HepG2 (cell line): ENCODE measurements around the gene GRK5. TPM values are rescaled to one million over a fixed set of nuclear protein-coding genes. Genes with fewer than 3 reads are reported as not detected.

Source experiments
- ATAC-seq: fragments of 200-7000 bp; cut with Tn5 transposase; 3 replicates; pipeline ENCODE4 v1.9.1; 2020; ENCODE audit warnings: mild to moderate bottlenecking, moderate library complexity
- BruUV-seq: library from RNA; stranded (reverse); fragments of 400-500 nt; replicated peaks from 2 replicates; lab custom pipeline; 2021; lab: Mats Ljungman, UMichigan
- CTCF ChIA-PET: fragments of 300-600 bp; formaldehyde crosslinking; extraction: SDS; loops from one replicate; lab custom pipeline; 2021; ENCODE audit warnings: low total read pairs, inconsistent platforms, low intra/inter-chr PET ratio; lab: Yijun Ruan, JAX
- POLR2A ChIA-PET: fragments of 350-600 bp; sonication (Branson Sonifier 250); formaldehyde crosslinking; loops from one replicate; lab custom pipeline; 2020; ENCODE audit warnings: antibody characterized with exemption, inconsistent platforms; lab: Yijun Ruan, JAX
- DNase-seq: peaks from one replicate; pipeline ENCODE4 v3.0.0-alpha.2; 2015; ENCODE audit warnings: low spot score
- FAIRE-seq: peaks from 3 replicates; lab custom pipeline; 2011; peaks lifted over from hg19 to GRCh38; lab: Jason Lieb, UNC
- H2AFZ ChIP-seq: one replicate; pipeline ENCODE4 v1.6.1; 2011; ENCODE audit warnings: low read length, inconsistent platforms
- H3K27ac ChIP-seq: fragments of 300-600 bp; 3 replicates; pipeline ENCODE4 v1.8.0; 2011; ENCODE audit warnings: mixed run types, mild to moderate bottlenecking, mixed read lengths, low read length, inconsistent platforms; ENCODE audit not compliant: insufficient read depth; ENCODE audit errors: extremely low read length
- H3K27me3 ChIP-seq, 2 experiments: fragments of 200-600 bp in 1 of 2; 2 replicates in 1 of 2; 3 replicates in 1 of 2; pipeline versions ENCODE4 v1.6.0 to v1.8.0; 2011; ENCODE audit warnings: low read length in 2 of 2, mild to moderate bottlenecking in 2 of 2, moderate library complexity in 2 of 2, inconsistent platforms in 1 of 2; ENCODE audit not compliant: insufficient read depth in 2 of 2, control insufficient read depth in 1 of 2
- H3K36me3 ChIP-seq, 2 experiments: fragments of 200-600 bp in 1 of 2; replicated peaks in 1 of 2; 2 replicates in 1 of 2; 3 replicates in 1 of 2; pipeline versions ENCODE4 v1.5.1 to v1.8.0; 2011; ENCODE audit warnings: low read length in 2 of 2, inconsistent platforms in 1 of 2; ENCODE audit not compliant: insufficient read depth in 2 of 2, control insufficient read depth in 1 of 2
- H3K4me1 ChIP-seq: 2 replicates; pipeline ENCODE4 v1.5.1; 2012; ENCODE audit warnings: low read length, inconsistent platforms; ENCODE audit not compliant: insufficient read depth
- H3K4me2 ChIP-seq: 2 replicates; pipeline ENCODE4 v1.6.0; 2011; ENCODE audit warnings: low read depth, low read length, inconsistent platforms
- H3K4me3 ChIP-seq, 3 experiments: fragments of 200-600 bp in 1 of 3; sonication (generic), shearing (Covaris generic) in 1 of 3; replicated peaks in 1 of 3; 2 replicates each; pipeline ENCODE4 v1.5.1; 2011 to 2016; ENCODE audit warnings: low read length in 3 of 3, inconsistent platforms in 2 of 3, low read depth in 2 of 3, mild to moderate bottlenecking in 2 of 3, control low read depth in 1 of 3, mixed read lengths in 1 of 3; ENCODE audit not compliant: insufficient read depth in 1 of 3
- H3K79me2 ChIP-seq: one replicate; pipeline ENCODE4 v1.6.1; 2011; ENCODE audit warnings: low read length, inconsistent platforms; ENCODE audit not compliant: insufficient read depth
- H3K9ac ChIP-seq: 2 replicates; pipeline ENCODE4 v1.6.0; 2011; ENCODE audit warnings: mild to moderate bottlenecking, low read depth, low read length, inconsistent platforms; ENCODE audit not compliant: insufficient read depth
- H3K9me3 ChIP-seq: 2 replicates; pipeline ENCODE4 v1.5.1; 2012; ENCODE audit warnings: mild to moderate bottlenecking, low read length
- H4K20me1 ChIP-seq: 2 replicates; pipeline ENCODE4 v1.6.0; 2011; ENCODE audit warnings: inconsistent platforms, mild to moderate bottlenecking, low read length, moderate library complexity; ENCODE audit not compliant: insufficient read depth
- FOSL1 ChIP-seq: sonication (generic); formaldehyde crosslinking; IDR thresholded peaks from 2 replicates; pipeline ENCODE4 v1.9.0; 2021; ENCODE audit warnings: missing genetic modification reagents, borderline replicate concordance
- HOXA9 ChIP-seq: sonication (generic); formaldehyde crosslinking; IDR thresholded peaks from 2 replicates; pipeline ENCODE4 v1.8.1; 2022; ENCODE audit warnings: missing genetic modification reagents, mild to moderate bottlenecking, moderate library complexity, borderline replicate concordance
- NCOA1 ChIP-seq: sonication (generic); formaldehyde crosslinking; IDR thresholded peaks from 2 replicates; pipeline ENCODE4 v1.9.0; 2021; ENCODE audit warnings: missing genetic modification reagents
- NCOR1 ChIP-seq: fragments of 200-600 bp; sonication (generic); IDR thresholded peaks from 2 replicates; pipeline ENCODE4 v1.7.0; 2017; ENCODE audit warnings: antibody characterized with exemption, low read length, borderline replicate concordance
- NR2F2 ChIP-seq: IDR thresholded peaks from 2 replicates; pipeline ENCODE4 v1.6.1; 2012; ENCODE audit warnings: low read depth, inconsistent platforms, borderline replicate concordance
- PCBP1 ChIP-seq: fragments of 200-400 bp; formaldehyde crosslinking; IDR thresholded peaks from 2 replicates; pipeline ENCODE4 v1.6.1; 2017; ENCODE audit warnings: mild to moderate bottlenecking, low read depth, low read length, borderline replicate concordance
- POLR2G ChIP-seq: fragments of 200-400 bp; formaldehyde crosslinking; IDR thresholded peaks from 2 replicates; pipeline ENCODE4 v1.6.1; 2018; ENCODE audit warnings: mild to moderate bottlenecking, low read depth, low read length, moderate library complexity
- SOX13 ChIP-seq, 3 experiments: fragments of 450-650 bp in 1 of 3; sonication (generic) in 1 of 3; formaldehyde crosslinking in 1 of 3; IDR thresholded peaks in 2 of 3; conservative IDR thresholded peaks in 1 of 3; 2 replicates each; pipeline versions ENCODE4 v1.5.0 to v1.6.1; 2016 to 2020; ENCODE audit warnings: antibody characterized with exemption in 1 of 3, mild to moderate bottlenecking in 1 of 3, missing compliant biosample characterization in 1 of 3, missing genetic modification reagents in 1 of 3, moderate library complexity in 1 of 3
- ZBTB39 ChIP-seq: sonication (generic); formaldehyde crosslinking; IDR thresholded peaks from 2 replicates; pipeline ENCODE4 v1.5.0; 2020; ENCODE audit warnings: missing genetic modification reagents
- ZNF17 ChIP-seq: sonication (generic); formaldehyde crosslinking; IDR thresholded peaks from 2 replicates; pipeline ENCODE4 v1.5.0; 2020; ENCODE audit warnings: mild to moderate bottlenecking, missing genetic modification reagents
- ZNF484 ChIP-seq: sonication (generic); formaldehyde crosslinking; IDR thresholded peaks from 2 replicates; pipeline ENCODE4 v1.5.1; 2020; ENCODE audit warnings: mild to moderate bottlenecking, low read depth, missing genetic modification reagents, borderline replicate concordance
- ZNF501 ChIP-seq: sonication (generic); formaldehyde crosslinking; IDR thresholded peaks from 2 replicates; pipeline ENCODE4 v1.5.1; 2020; ENCODE audit warnings: mild to moderate bottlenecking, moderate library complexity, missing genetic modification reagents
- ZNF7 ChIP-seq: IDR thresholded peaks from 2 replicates; pipeline ENCODE4 v1.6.1; 2016; ENCODE audit warnings: missing biosample characterization, missing genetic modification reagents
- WGBS: methylation state at CpG from one replicate; pipeline ENCODE4 v1.1.6; 2017; ENCODE audit warnings: low lambda C conversion rate; 5-methylcytosine and 5-hydroxymethylcytosine counted together
- in situ Hi-C: cut with HindIII; loops from 2 replicates; pipeline ENCODE4 v1.10.0; 2017; ENCODE audit warnings: low pct_unique_long_range_greater_than_20kb; ENCODE audit not compliant: extremely low pct_ligation_motif_present
- intact Hi-C: fragments of 100-400 bp; cut with micrococcal nuclease; formaldehyde crosslinking; loops from one replicate; pipeline ENCODE4 v1.10.0; 2022; ENCODE audit not compliant: unreplicated experiment
- polyA plus RNA-seq, 8 experiments: library from polyadenylated mRNA; depleted of rRNA in 3 of 8; stranded (reverse) in 7 of 8; unstranded in 1 of 8; fragments of >200 nt; fragmentation: Illumina TruSeq in 4 of 8; extraction: Trizol in 4 of 8; gene quantifications; 2 replicates each; pipeline versions ENCODE4 v1.2.1 to v1.2.3, GENCODE V29; 2011 to 2016; ENCODE audit warnings: low read depth in 4 of 8, missing spikeins in 1 of 8, mixed read lengths in 1 of 8; ENCODE audit not compliant: insufficient read depth in 1 of 8
- total RNA-seq, 5 experiments: library from RNA; depleted of rRNA; stranded (reverse); fragments of >200 nt; fragmentation: Illumina TruSeq; extraction: Trizol; gene quantifications; 2 replicates each; pipeline ENCODE4 v1.2.3, GENCODE V29; 2016; ENCODE audit warnings: low read depth in 1 of 5
- TF ChIP-seq, protein P1 (sequence below): sonication (generic); formaldehyde crosslinking; IDR thresholded peaks from 2 replicates; pipeline ENCODE4 v1.5.0; 2020; ENCODE audit warnings: mild to moderate bottlenecking, missing genetic modification reagents, moderate library complexity
- TF ChIP-seq, protein P2 (sequence below): sonication (generic); formaldehyde crosslinking; IDR thresholded peaks from 2 replicates; pipeline ENCODE4 v1.4.0; 2020; ENCODE audit warnings: missing genetic modification reagents

Gene GRK5
- total and polyA plus RNA-seq, 2 of the 13 experiments (the other 11 are each of a cell fraction or from before 2014, with no cell fraction given): 10.4 to 12.6 TPM

DNA sequence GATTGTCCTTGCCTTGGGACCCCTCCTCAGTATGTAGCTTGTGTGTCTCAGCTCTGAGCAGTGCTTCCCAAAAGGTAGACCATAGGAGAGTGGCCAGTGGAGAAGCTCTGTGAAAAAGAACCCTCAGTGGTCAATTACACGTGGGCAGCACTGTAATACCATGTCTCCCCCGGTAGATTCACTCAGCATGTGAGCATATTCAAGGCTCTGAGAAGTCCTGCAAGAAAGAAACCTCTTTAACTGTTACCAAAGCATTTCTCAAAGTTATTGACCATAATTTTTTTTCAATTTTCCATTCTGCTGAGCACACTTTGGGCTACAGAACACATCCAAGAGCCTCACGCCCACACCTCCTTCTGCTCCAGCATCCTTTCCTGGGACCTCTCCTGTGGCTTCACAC lies 192.1 kb downstream of the GRK5 start:
- H3K9me3 ChIP-seq: no peaks in the 10 kb centered on the region
- no peak for DNase-seq
- WGBS: 85% methylated on average over 3 of the region's 3 CpGs
- ChIA-PET POLR2A (no interaction called here), CTCF (no interaction called here)
- intact Hi-C loops: no loop called here
- H2AFZ ChIP-seq: no peak overlapping the region
- no peaks in the 10 kb centered on the region for H3K27me3 ChIP-seq
- H3K9ac ChIP-seq: no peak overlapping the region
- H3K79me2 ChIP-seq: no peaks in the 10 kb centered on the region
- ATAC-seq: no peak
- peaks cover 8% of the 10 kb centered on the region for H3K4me1 ChIP-seq
- TF ChIP-seq ZNF501 (no peak), ZBTB39 (CRISPR knock-in tag) (no peak), SOX13 (IDR thresholded peaks at IDR 0.05) (no peak), SOX13 (CRISPR knock-in tag; conservative IDR thresholded peaks at IDR 0.05 in 1 of 2, IDR thresholded peaks at IDR 0.05 in 1 of 2) (no peak), PCBP1 (no peak), POLR2G (no peak), NCOA1 (CRISPR knock-in tag) (no peak), ZNF17 (CRISPR knock-in tag) (no peak), ZNF7 (CRISPR knock-in tag) (no peak), NCOR1 (no peak), FOSL1 (no peak), HOXA9 (no peak), NR2F2 (no peak), ZNF484 (CRISPR knock-in tag) (no peak)
- TF ChIP-seq, protein P1, sequence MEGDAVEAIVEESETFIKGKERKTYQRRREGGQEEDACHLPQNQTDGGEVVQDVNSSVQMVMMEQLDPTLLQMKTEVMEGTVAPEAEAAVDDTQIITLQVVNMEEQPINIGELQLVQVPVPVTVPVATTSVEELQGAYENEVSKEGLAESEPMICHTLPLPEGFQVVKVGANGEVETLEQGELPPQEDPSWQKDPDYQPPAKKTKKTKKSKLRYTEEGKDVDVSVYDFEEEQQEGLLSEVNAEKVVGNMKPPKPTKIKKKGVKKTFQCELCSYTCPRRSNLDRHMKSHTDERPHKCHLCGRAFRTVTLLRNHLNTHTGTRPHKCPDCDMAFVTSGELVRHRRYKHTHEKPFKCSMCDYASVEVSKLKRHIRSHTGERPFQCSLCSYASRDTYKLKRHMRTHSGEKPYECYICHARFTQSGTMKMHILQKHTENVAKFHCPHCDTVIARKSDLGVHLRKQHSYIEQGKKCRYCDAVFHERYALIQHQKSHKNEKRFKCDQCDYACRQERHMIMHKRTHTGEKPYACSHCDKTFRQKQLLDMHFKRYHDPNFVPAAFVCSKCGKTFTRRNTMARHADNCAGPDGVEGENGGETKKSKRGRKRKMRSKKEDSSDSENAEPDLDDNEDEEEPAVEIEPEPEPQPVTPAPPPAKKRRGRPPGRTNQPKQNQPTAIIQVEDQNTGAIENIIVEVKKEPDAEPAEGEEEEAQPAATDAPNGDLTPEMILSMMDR (CRISPR knock-in tag): no peak
- TF ChIP-seq, protein P2, sequence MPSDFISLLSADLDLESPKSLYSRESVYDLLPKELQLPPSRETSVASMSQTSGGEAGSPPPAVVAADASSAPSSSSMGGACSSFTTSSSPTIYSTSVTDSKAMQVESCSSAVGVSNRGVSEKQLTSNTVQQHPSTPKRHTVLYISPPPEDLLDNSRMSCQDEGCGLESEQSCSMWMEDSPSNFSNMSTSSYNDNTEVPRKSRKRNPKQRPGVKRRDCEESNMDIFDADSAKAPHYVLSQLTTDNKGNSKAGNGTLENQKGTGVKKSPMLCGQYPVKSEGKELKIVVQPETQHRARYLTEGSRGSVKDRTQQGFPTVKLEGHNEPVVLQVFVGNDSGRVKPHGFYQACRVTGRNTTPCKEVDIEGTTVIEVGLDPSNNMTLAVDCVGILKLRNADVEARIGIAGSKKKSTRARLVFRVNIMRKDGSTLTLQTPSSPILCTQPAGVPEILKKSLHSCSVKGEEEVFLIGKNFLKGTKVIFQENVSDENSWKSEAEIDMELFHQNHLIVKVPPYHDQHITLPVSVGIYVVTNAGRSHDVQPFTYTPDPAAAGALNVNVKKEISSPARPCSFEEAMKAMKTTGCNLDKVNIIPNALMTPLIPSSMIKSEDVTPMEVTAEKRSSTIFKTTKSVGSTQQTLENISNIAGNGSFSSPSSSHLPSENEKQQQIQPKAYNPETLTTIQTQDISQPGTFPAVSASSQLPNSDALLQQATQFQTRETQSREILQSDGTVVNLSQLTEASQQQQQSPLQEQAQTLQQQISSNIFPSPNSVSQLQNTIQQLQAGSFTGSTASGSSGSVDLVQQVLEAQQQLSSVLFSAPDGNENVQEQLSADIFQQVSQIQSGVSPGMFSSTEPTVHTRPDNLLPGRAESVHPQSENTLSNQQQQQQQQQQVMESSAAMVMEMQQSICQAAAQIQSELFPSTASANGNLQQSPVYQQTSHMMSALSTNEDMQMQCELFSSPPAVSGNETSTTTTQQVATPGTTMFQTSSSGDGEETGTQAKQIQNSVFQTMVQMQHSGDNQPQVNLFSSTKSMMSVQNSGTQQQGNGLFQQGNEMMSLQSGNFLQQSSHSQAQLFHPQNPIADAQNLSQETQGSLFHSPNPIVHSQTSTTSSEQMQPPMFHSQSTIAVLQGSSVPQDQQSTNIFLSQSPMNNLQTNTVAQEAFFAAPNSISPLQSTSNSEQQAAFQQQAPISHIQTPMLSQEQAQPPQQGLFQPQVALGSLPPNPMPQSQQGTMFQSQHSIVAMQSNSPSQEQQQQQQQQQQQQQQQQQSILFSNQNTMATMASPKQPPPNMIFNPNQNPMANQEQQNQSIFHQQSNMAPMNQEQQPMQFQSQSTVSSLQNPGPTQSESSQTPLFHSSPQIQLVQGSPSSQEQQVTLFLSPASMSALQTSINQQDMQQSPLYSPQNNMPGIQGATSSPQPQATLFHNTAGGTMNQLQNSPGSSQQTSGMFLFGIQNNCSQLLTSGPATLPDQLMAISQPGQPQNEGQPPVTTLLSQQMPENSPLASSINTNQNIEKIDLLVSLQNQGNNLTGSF: no peak
- TF ChIP-seq, all 625 proteins: peak for 0
- H3K27ac ChIP-seq: no peak overlapping the region
- H3K4me3 ChIP-seq: no peak overlapping the region
- H3K36me3 ChIP-seq: peaks cover 4 to 16% of the 10 kb centered on the region in 2 experiments; a peak in 3 of 5 replicates
- no peak overlapping the region for H3K4me2 ChIP-seq
- no TSS peak for BruUV-seq
- no peaks in the 10 kb centered on the region for H4K20me1 ChIP-seq
- no peak for FAIRE-seq
- in situ Hi-C loops: no loop called here
